Endothelial cell of umbilical vein (primary cell): Measurements from ENCODE around the gene NEDD4L. TPM values are rescaled to one million over a fixed set of nuclear protein-coding genes. Genes with fewer than 3 reads are reported as not detected.

Experiments
- BruUV-seq: library from RNA; stranded (reverse); fragments of 400-500 nt; replicated peaks from 2 replicates; lab custom pipeline; 2021; lab: Mats Ljungman, UMichigan
- CTCF ChIA-PET: fragments of 300-600, 350-600 bp; sonication (Branson Sonifier 250); formaldehyde crosslinking; loops from one replicate; lab custom pipeline; 2021; ENCODE audit warnings: antibody characterized with exemption, inconsistent platforms; lab: Charles Lee
- POLR2A ChIA-PET: fragments of 300-600, 350-600 bp; sonication (Branson Sonifier 250); formaldehyde crosslinking; loops from one replicate; lab custom pipeline; 2021; ENCODE audit warnings: antibody characterized with exemption, inconsistent platforms; lab: Charles Lee
- DNase-seq: peaks from one replicate; pipeline ENCODE4 v3.0.0-alpha.2; 2011; ENCODE audit warnings: low read depth, low spot score
- FAIRE-seq: peaks from 2 replicates; lab custom pipeline; 2011; peaks lifted over from hg19 to GRCh38; lab: Jason Lieb, UNC
- H2AFZ ChIP-seq: 2 replicates; pipeline ENCODE4 v1.6.0; 2012; ENCODE audit warnings: low read depth, low read length, control low read depth, inconsistent platforms
- H3K27ac ChIP-seq: 2 replicates; pipeline ENCODE4 v1.5.1; 2011; ENCODE audit warnings: low read depth, mild to moderate bottlenecking, control low read depth, low read length, moderate library complexity; ENCODE audit not compliant: insufficient read depth
- H3K27me3 ChIP-seq, 2 experiments: 2 replicates each; pipeline versions ENCODE4 v1.6.0 to v1.6.1; 2011; ENCODE audit warnings: low read length in 2 of 2, mixed read lengths in 1 of 2; ENCODE audit not compliant: control insufficient read depth in 2 of 2, insufficient read depth in 2 of 2
- H3K36me3 ChIP-seq, 2 experiments: 2 replicates in 1 of 2; 3 replicates in 1 of 2; pipeline ENCODE4 v1.5.1; 2011; ENCODE audit warnings: low read length in 2 of 2, mild to moderate bottlenecking in 1 of 2, moderate library complexity in 1 of 2; ENCODE audit not compliant: control insufficient read depth in 2 of 2, insufficient read depth in 2 of 2; ENCODE audit errors: extremely low read depth in 1 of 2
- H3K4me1 ChIP-seq: 3 replicates; pipeline ENCODE4 v1.5.1; 2011; ENCODE audit warnings: mild to moderate bottlenecking, low read length; ENCODE audit not compliant: control insufficient read depth, insufficient read depth; ENCODE audit errors: extremely low read depth
- H3K4me2 ChIP-seq: 2 replicates; pipeline ENCODE4 v1.6.1; 2011; ENCODE audit warnings: low read length, control low read depth, mixed read lengths; ENCODE audit not compliant: insufficient read depth
- H3K4me3 ChIP-seq, 3 experiments: fragments of 200-600 bp in 1 of 3; sonication (generic), shearing (Covaris generic) in 1 of 3; replicated peaks in 1 of 3; 2 replicates each; pipeline ENCODE4 v1.5.1; 2011 to 2016; ENCODE audit warnings: control low read depth in 3 of 3, low read length in 3 of 3, mild to moderate bottlenecking in 2 of 3, inconsistent platforms in 1 of 3, low read depth in 1 of 3, moderate library complexity in 1 of 3; ENCODE audit not compliant: insufficient read depth in 1 of 3
- H3K79me2 ChIP-seq: 2 replicates; pipeline ENCODE4 v1.6.0; 2012; ENCODE audit warnings: low read length, inconsistent platforms; ENCODE audit not compliant: control insufficient read depth, insufficient read depth
- H3K9ac ChIP-seq: replicated peaks from 2 replicates; pipeline ENCODE3; 2011; ENCODE audit warnings: low read length, control low read depth; ENCODE audit not compliant: insufficient read depth; ENCODE audit errors: extremely low read depth
- H3K9me1 ChIP-seq: replicated peaks from 3 replicates; pipeline ENCODE4 v1.6.0; 2011; ENCODE audit warnings: mild to moderate bottlenecking, low read length; ENCODE audit not compliant: control insufficient read depth, insufficient read depth; ENCODE audit errors: extremely low read depth
- H3K9me3 ChIP-seq: replicated peaks from 2 replicates; pipeline ENCODE4 v1.5.1; 2012; ENCODE audit warnings: low read length, inconsistent platforms; ENCODE audit not compliant: control insufficient read depth, insufficient read depth
- H4K20me1 ChIP-seq: replicated peaks from 2 replicates; pipeline ENCODE3; 2011; ENCODE audit warnings: mild to moderate bottlenecking, low read length; ENCODE audit not compliant: control insufficient read depth, insufficient read depth; ENCODE audit errors: extremely low read depth
- EZH2 ChIP-seq: IDR thresholded peaks from 2 replicates; pipeline ENCODE4 v1.6.1; 2012; ENCODE audit warnings: borderline replicate concordance, low read depth, mild to moderate bottlenecking, moderate library complexity, low read length, inconsistent platforms; ENCODE audit not compliant: severe bottlenecking
- FOS ChIP-seq: IDR thresholded peaks from 2 replicates; pipeline ENCODE4 v1.6.1; 2011; ENCODE audit warnings: mild to moderate bottlenecking, low read length, moderate library complexity, borderline replicate concordance; ENCODE audit not compliant: insufficient read depth
- GATA2 ChIP-seq: IDR thresholded peaks from 2 replicates; pipeline ENCODE4 v1.7.0; 2011; ENCODE audit warnings: low read depth, mild to moderate bottlenecking, moderate library complexity, mixed read lengths, low read length; ENCODE audit not compliant: insufficient read length, insufficient read depth
- JUN ChIP-seq: IDR thresholded peaks from 2 replicates; pipeline ENCODE4 v1.6.1; 2011; ENCODE audit warnings: borderline replicate concordance, low read depth; ENCODE audit not compliant: insufficient read length, insufficient read depth
- MYC ChIP-seq: IDR thresholded peaks from one replicate; pipeline ENCODE4 v1.6.1; 2011; ENCODE audit warnings: mild to moderate bottlenecking, low read depth, low read length
- POLR2A ChIP-seq: IDR thresholded peaks from 2 replicates; pipeline ENCODE4 v1.6.1; 2012; ENCODE audit warnings: low read depth, mild to moderate bottlenecking, control low read depth, low read length
- POLR2AphosphoS5 ChIP-seq: IDR thresholded peaks from 2 replicates; pipeline ENCODE4 v1.6.1; 2012; ENCODE audit warnings: low read depth, mild to moderate bottlenecking, control low read depth, low read length, moderate library complexity; ENCODE audit not compliant: insufficient read depth
- dilution Hi-C: fragments of 300-500 bp; cut with MboI; formaldehyde crosslinking; loops from one replicate; pipeline ENCODE4 v1.15.0; 2019; ENCODE audit warnings: low sequenced_read_pairs; ENCODE audit not compliant: extremely low pct_ligation_motif_present
- intact Hi-C: fragments of 100-400 bp; cut with micrococcal nuclease; formaldehyde crosslinking; loops from one replicate; pipeline ENCODE4 v1.10.0; 2022
- polyA plus RNA-seq, 4 experiments: library from polyadenylated mRNA; depleted of rRNA in 3 of 4; stranded (reverse) in 3 of 4; unstranded in 1 of 4; fragments of >200 nt; gene quantifications; 2 replicates each; pipeline versions ENCODE4 v1.2.1 to v1.2.3, GENCODE V29; 2011 to 2012; ENCODE audit warnings: missing spikeins in 1 of 4
- total RNA-seq: library from RNA; stranded (reverse); gene quantifications from 2 replicates; pipeline ENCODE4 v1.2.3, GENCODE V29; 2021
- TF ChIP-seq, protein P1 (sequence below): IDR thresholded peaks from 2 replicates; pipeline ENCODE4 v1.6.1; 2011; ENCODE audit not compliant: insufficient read depth, insufficient read length
- TF ChIP-seq, protein P2 (sequence below), 2 donors: IDR thresholded peaks; 1 replicate in 1 of 2; 2 replicates in 1 of 2; pipeline ENCODE4 v1.5.1; 2011; ENCODE audit warnings: low read length in 2 of 2, mild to moderate bottlenecking in 2 of 2, moderate library complexity in 2 of 2, control low read depth in 1 of 2, inconsistent platforms in 1 of 2, low read depth in 1 of 2; ENCODE audit not compliant: insufficient read depth in 1 of 2; ENCODE audit errors: extremely low read depth in 1 of 2

Gene NEDD4L
- total and polyA plus RNA-seq, 2 donors (not counting 3 experiments of a cell fraction or from before 2014, with no cell fraction given): 20.5 to 78.9 TPM

DNA sequence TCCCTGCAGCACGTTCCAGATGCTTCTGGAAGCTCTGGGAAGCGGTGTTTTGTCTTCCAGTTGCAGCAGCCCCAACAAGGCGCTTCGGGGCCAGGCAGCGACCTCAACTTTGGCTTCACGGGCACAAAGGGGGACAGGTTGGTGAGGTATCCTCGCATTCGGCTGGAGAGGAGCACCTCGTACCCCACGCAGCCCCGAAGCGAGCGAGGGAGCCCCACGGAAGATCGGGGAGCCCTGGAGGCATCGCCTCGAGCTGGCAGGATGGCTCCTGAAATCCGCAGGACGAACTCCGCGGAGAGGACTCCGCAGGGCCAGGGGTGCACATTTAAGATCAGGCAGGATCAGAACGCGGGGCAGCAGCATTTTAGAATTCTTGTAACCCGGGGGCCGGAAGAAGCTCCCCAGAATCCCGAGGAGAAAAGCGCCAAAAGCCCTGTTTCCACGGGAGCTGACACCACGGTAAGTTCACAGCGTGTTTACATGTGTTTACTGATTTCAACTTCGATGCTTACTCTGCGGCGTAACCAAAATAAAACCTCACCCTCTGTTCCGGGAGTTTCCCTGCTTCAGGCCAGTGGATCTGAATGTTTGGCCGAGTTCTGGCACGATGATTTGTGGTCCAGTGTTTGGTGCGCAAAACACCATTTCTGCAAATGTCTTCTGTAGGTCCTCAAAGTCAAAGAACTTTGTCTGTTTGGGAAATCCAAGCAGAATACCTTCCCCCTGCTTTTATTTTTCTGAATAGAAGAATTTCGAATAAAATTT is 212.5 kb downstream of the NEDD4L start:
- dilution Hi-C loops (no loop called here), intact Hi-C loops (no loop called here)
- H3K79me2 ChIP-seq: no peaks in the 10 kb centered on the region
- FAIRE-seq: no peak
- no peak overlapping the region for H3K27ac ChIP-seq
- no peaks in the 10 kb centered on the region for H3K9me1 ChIP-seq
- H3K36me3 ChIP-seq: no peaks in the 10 kb centered on the region
- POLR2A ChIA-PET: no interaction called here
- H3K4me2 ChIP-seq: no peak overlapping the region
- H3K4me3 ChIP-seq: no peak overlapping the region
- no peaks in the 10 kb centered on the region for H3K9me3 ChIP-seq
- BruUV-seq: no TSS peak
- no peak overlapping the region for H3K9ac ChIP-seq
- no peaks in the 10 kb centered on the region for H4K20me1 ChIP-seq
- no peak for TF ChIP-seq MYC
- TF ChIP-seq JUN: no peak
- TF ChIP-seq EZH2: no peak
- TF ChIP-seq GATA2: no peak
- TF ChIP-seq, protein P1, sequence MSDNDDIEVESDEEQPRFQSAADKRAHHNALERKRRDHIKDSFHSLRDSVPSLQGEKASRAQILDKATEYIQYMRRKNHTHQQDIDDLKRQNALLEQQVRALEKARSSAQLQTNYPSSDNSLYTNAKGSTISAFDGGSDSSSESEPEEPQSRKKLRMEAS: no peak
- no peak for TF ChIP-seq POLR2A
- no peak for TF ChIP-seq POLR2AphosphoS5
- TF ChIP-seq, protein P2, sequence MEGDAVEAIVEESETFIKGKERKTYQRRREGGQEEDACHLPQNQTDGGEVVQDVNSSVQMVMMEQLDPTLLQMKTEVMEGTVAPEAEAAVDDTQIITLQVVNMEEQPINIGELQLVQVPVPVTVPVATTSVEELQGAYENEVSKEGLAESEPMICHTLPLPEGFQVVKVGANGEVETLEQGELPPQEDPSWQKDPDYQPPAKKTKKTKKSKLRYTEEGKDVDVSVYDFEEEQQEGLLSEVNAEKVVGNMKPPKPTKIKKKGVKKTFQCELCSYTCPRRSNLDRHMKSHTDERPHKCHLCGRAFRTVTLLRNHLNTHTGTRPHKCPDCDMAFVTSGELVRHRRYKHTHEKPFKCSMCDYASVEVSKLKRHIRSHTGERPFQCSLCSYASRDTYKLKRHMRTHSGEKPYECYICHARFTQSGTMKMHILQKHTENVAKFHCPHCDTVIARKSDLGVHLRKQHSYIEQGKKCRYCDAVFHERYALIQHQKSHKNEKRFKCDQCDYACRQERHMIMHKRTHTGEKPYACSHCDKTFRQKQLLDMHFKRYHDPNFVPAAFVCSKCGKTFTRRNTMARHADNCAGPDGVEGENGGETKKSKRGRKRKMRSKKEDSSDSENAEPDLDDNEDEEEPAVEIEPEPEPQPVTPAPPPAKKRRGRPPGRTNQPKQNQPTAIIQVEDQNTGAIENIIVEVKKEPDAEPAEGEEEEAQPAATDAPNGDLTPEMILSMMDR (IDR thresholded peaks at IDR 0.05; ENCODE audit: extremely low read depth in 1 of 2, insufficient read depth in 1 of 2, low read depth in 1 of 2, low read length in 2 of 2): no peak
- no peak for TF ChIP-seq FOS
- H3K4me1 ChIP-seq: no peaks in the 10 kb centered on the region
- H2AFZ ChIP-seq: no peak overlapping the region
- H3K27me3 ChIP-seq: no peaks in the 10 kb centered on the region
- no peak for DNase-seq
- CTCF ChIA-PET: interaction anchor here (1.3 kb wide), 2 partner anchors 14 to 60 kb away, joined by 4 read pairs; no protein-coding TSS in a partner anchor
